Measurements from ENCODE around the gene ADGRF5. TPM values are rescaled to one million over a fixed set of nuclear protein-coding genes. Genes with fewer than 3 reads are reported as not detected.

The ADGRF5 gene
- total RNA-seq, 2 experiments from 2014 or later, result not detected

DNA sequence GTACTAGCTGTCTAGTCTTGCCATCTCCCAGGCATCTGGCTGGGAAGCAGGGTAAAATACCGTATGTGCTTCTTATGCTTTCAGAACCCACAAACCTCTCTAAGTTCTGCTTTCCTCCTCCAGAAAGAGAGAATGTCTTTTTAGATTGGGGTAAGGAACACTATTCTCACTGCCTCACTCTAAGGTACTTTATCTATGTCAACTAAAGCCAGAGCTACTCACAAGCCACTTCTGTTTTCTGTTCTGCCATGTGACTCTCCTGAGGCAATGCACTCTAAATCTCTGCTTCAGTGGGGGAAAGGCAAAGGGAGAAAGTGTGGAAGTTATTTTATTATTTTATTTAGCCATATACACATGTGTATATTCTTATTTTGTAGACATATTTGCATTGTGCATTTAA is 112.9 kb downstream of the ADGRF5 start:
- peaks cover 25% of the 10 kb centered on the region for H3K27me3 Mint-ChIP-seq
- no peaks in the 10 kb centered on the region for H3K36me3 Mint-ChIP-seq (ENCODE audit: low read depth)
- no peaks in the 10 kb centered on the region for H3K9me3 Mint-ChIP-seq
- DNase-seq, result no peak
- no peak overlapping the region for H3K27ac Mint-ChIP-seq
- ChIA-PET POLR2A (no interaction called here), CTCF (no interaction called here)
- intact Hi-C loops (cut with micrococcal nuclease), result no loop called here
- H3K4me3 Mint-ChIP-seq, result no peak overlapping the region
- H3K4me1 Mint-ChIP-seq (ENCODE audit: low read depth), result no peaks in the 10 kb centered on the region
- TF ChIP-seq, protein P1, sequence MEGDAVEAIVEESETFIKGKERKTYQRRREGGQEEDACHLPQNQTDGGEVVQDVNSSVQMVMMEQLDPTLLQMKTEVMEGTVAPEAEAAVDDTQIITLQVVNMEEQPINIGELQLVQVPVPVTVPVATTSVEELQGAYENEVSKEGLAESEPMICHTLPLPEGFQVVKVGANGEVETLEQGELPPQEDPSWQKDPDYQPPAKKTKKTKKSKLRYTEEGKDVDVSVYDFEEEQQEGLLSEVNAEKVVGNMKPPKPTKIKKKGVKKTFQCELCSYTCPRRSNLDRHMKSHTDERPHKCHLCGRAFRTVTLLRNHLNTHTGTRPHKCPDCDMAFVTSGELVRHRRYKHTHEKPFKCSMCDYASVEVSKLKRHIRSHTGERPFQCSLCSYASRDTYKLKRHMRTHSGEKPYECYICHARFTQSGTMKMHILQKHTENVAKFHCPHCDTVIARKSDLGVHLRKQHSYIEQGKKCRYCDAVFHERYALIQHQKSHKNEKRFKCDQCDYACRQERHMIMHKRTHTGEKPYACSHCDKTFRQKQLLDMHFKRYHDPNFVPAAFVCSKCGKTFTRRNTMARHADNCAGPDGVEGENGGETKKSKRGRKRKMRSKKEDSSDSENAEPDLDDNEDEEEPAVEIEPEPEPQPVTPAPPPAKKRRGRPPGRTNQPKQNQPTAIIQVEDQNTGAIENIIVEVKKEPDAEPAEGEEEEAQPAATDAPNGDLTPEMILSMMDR (IDR thresholded peaks at IDR 0.05), result no peak
- no peak for ATAC-seq

Other genes starting within 250 kb of the ADGRF5 start
- gene TDRD6, start 234.1 kb downstream of the ADGRF5 start, total RNA-seq, result not detected
- gene PLA2G7, start 186.6 kb downstream of the ADGRF5 start, total RNA-seq, result not detected
- not detected for gene ANKRD66, start 175.0 kb downstream of the ADGRF5 start, total RNA-seq
- gene MEP1A, start 128.5 kb downstream of the ADGRF5 start, total RNA-seq, result not detected
- not detected for gene ADGRF1, start 120.4 kb upstream of the ADGRF5 start, total RNA-seq